Measurements from ENCODE around the gene MTUS2. TPM values are rescaled to one million over a fixed set of nuclear protein-coding genes. Genes with fewer than 3 reads are reported as not detected.

Gene MTUS2
- total RNA-seq, 1 donor, result 0.36 TPM

DNA sequence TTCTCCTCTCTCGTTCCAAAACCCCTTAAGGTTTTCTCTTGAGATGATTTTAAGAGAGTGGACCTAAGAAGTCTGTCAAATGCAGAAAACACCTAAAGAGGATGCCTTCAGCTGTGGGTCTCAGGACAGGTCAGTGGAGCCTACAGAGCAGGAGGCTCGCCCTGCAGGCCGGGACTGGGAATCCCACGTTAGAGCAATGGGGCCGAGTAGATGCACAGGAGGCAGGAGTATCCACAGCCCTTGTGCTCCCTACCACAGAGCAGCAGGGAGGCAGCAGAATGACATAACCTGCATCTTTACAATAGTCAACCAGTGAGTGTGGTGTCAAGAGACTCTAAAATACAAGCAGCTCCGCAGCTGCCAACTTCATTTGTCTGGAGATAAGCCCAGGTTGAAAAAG is 229.4 kb downstream of the MTUS2 start:
- Histone ChIP-seq H3K4me2 (ENCODE audit: insufficient read depth, low read length) (no peak overlapping the region), H3K9me3 (ENCODE audit: low read depth, low read length) (no peaks in the 10 kb centered on the region), H2AFZ (ENCODE audit: low read length) (no peak overlapping the region), H3K27ac (ENCODE audit: low read depth, low read length) (no peak overlapping the region), H3K4me1 (ENCODE audit: insufficient read depth, low read length) (no peaks in the 10 kb centered on the region), H3K79me2 (ENCODE audit: insufficient read depth, low read length) (no peaks in the 10 kb centered on the region), H4K20me1 (ENCODE audit: insufficient read depth, low read length) (no peaks in the 10 kb centered on the region), H3K4me3 (ENCODE audit: insufficient read depth, low read length) (no peak overlapping the region), H3K27me3 (ENCODE audit: insufficient read depth, low read length) (no peaks in the 10 kb centered on the region), H3K36me3 (ENCODE audit: insufficient read depth, low read length) (no peaks in the 10 kb centered on the region)
- DNase-seq (ENCODE audit: insufficient read length, low spot score, missing footprints), result no peak
- TF ChIP-seq, protein P1, sequence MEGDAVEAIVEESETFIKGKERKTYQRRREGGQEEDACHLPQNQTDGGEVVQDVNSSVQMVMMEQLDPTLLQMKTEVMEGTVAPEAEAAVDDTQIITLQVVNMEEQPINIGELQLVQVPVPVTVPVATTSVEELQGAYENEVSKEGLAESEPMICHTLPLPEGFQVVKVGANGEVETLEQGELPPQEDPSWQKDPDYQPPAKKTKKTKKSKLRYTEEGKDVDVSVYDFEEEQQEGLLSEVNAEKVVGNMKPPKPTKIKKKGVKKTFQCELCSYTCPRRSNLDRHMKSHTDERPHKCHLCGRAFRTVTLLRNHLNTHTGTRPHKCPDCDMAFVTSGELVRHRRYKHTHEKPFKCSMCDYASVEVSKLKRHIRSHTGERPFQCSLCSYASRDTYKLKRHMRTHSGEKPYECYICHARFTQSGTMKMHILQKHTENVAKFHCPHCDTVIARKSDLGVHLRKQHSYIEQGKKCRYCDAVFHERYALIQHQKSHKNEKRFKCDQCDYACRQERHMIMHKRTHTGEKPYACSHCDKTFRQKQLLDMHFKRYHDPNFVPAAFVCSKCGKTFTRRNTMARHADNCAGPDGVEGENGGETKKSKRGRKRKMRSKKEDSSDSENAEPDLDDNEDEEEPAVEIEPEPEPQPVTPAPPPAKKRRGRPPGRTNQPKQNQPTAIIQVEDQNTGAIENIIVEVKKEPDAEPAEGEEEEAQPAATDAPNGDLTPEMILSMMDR (IDR thresholded peaks at IDR 0.05; ENCODE audit: extremely low read depth, low read depth, low read length), result no peak

DNA sequence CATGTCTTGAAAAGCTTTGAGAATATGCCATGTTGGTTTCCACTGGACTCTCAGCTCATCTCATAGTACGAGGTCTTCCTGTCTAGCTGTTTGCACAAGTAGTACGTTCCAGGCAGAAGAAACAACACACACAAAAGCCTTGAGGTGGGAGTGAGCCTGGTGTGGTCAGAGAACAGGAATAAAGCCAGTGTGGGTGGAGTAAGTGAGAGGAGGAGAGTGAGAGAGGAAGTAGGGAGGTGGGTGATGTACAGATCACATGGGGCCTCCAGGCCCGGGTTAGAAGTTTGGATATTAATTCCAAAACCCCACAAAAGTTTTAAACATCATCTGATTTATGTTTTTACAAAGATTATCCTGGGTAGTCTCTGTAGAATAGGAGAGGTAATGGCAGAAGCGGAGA is 230.6 kb downstream of the MTUS2 start:
- no peak overlapping the region for H3K4me3 ChIP-seq (ENCODE audit: insufficient read depth, low read length)
- TF ChIP-seq, protein P1 (IDR thresholded peaks at IDR 0.05; ENCODE audit: extremely low read depth, low read depth, low read length), result no peak
- no peaks in the 10 kb centered on the region for H3K79me2 ChIP-seq (ENCODE audit: insufficient read depth, low read length)
- H3K4me2 ChIP-seq (ENCODE audit: insufficient read depth, low read length), result no peak overlapping the region
- no peaks in the 10 kb centered on the region for H4K20me1 ChIP-seq (ENCODE audit: insufficient read depth, low read length)
- no peak overlapping the region for H2AFZ ChIP-seq (ENCODE audit: low read length)
- H3K27ac ChIP-seq (ENCODE audit: low read depth, low read length), result no peak overlapping the region
- no peaks in the 10 kb centered on the region for H3K4me1 ChIP-seq (ENCODE audit: insufficient read depth, low read length)
- no peaks in the 10 kb centered on the region for H3K27me3 ChIP-seq (ENCODE audit: insufficient read depth, low read length)
- no peaks in the 10 kb centered on the region for H3K9me3 ChIP-seq (ENCODE audit: low read depth, low read length)
- no peaks in the 10 kb centered on the region for H3K36me3 ChIP-seq (ENCODE audit: insufficient read depth, low read length)
- no peak for DNase-seq (ENCODE audit: insufficient read length, low spot score, missing footprints)

DNA sequence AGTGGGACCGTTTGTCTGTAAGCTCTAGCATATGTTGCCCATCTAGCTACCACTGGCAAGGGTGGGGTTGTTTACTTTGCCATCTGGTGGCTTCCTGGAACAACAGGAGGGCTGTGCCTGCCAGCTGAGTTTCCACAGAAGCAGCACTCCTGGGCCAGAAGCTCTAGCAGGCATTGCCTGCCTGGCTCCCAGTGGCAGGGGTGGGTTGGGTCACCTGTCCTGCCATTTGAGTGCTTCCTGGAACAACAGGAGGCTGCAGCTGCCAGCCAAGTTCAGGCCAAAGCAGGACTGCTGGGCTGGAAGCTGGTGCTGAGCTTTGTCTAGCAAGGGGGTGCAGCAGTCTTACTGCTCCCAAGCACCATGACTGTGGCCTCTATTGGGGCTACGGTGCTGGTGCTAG is 239.7 kb downstream of the MTUS2 start:
- no peak overlapping the region for H3K4me3 ChIP-seq (ENCODE audit: insufficient read depth, low read length)
- H4K20me1 ChIP-seq (ENCODE audit: insufficient read depth, low read length), result no peaks in the 10 kb centered on the region
- DNase-seq (ENCODE audit: insufficient read length, low spot score, missing footprints), result no peak
- peaks cover 3% of the 10 kb centered on the region for H3K9me3 ChIP-seq (ENCODE audit: low read depth, low read length)
- H3K4me2 ChIP-seq (ENCODE audit: insufficient read depth, low read length), result no peak overlapping the region
- H3K79me2 ChIP-seq (ENCODE audit: insufficient read depth, low read length), result no peaks in the 10 kb centered on the region
- no peak overlapping the region for H3K27ac ChIP-seq (ENCODE audit: low read depth, low read length)
- no peaks in the 10 kb centered on the region for H3K4me1 ChIP-seq (ENCODE audit: insufficient read depth, low read length)
- H3K36me3 ChIP-seq (ENCODE audit: insufficient read depth, low read length), result no peaks in the 10 kb centered on the region
- TF ChIP-seq, protein P1 (IDR thresholded peaks at IDR 0.05; ENCODE audit: extremely low read depth, low read depth, low read length), result no peak
- H2AFZ ChIP-seq (ENCODE audit: low read length), result no peak overlapping the region
- H3K27me3 ChIP-seq (ENCODE audit: insufficient read depth, low read length), result no peaks in the 10 kb centered on the region

DNA sequence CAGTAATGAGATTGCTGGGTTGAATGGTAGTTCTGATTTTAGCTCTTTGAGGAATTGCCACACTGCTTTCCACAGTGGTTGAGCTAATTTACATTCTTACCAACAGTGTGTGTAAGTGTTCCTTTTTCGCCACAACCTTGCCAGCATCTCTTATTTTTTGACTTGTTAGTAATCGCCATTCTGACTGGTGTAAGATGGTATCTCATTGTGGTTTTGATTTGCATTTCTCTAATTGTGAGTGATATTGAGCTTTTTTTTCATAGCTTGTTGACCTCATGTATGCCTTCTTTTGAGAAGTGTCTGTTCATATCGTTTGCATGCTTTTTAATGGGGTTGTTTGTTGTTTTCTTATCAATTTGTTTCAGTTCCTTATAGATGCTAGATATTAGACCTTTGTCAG is 245.0 kb downstream of the MTUS2 start:
- no peaks in the 10 kb centered on the region for H3K79me2 ChIP-seq (ENCODE audit: insufficient read depth, low read length)
- H3K4me3 ChIP-seq (ENCODE audit: insufficient read depth, low read length), result no peak overlapping the region
- TF ChIP-seq, protein P1 (IDR thresholded peaks at IDR 0.05; ENCODE audit: extremely low read depth, low read depth, low read length), result no peak
- no peak overlapping the region for H3K27ac ChIP-seq (ENCODE audit: low read depth, low read length)
- no peaks in the 10 kb centered on the region for H3K4me1 ChIP-seq (ENCODE audit: insufficient read depth, low read length)
- no peaks in the 10 kb centered on the region for H3K27me3 ChIP-seq (ENCODE audit: insufficient read depth, low read length)
- H4K20me1 ChIP-seq (ENCODE audit: insufficient read depth, low read length), result no peaks in the 10 kb centered on the region
- no peak overlapping the region for H2AFZ ChIP-seq (ENCODE audit: low read length)
- DNase-seq (ENCODE audit: insufficient read length, low spot score, missing footprints), result no peak
- no peak overlapping the region for H3K4me2 ChIP-seq (ENCODE audit: insufficient read depth, low read length)
- no peaks in the 10 kb centered on the region for H3K36me3 ChIP-seq (ENCODE audit: insufficient read depth, low read length)
- H3K9me3 ChIP-seq (ENCODE audit: low read depth, low read length), result no peaks in the 10 kb centered on the region

All from osteoblast (primary cell).